Measurements from ENCODE around the gene CPLANE2. TPM values are rescaled to one million over a fixed set of nuclear protein-coding genes. Genes with fewer than 3 reads are reported as not detected.

CPLANE2 gene
- total RNA-seq, 2 experiments from 2014 or later: 11.6 to 15.4 TPM

GRCh38 chr1:16210581-16210980 lies 26.4 kb downstream of the CPLANE2 start:
- no TSS peak for BruUV-seq (replicated peaks)
- POLR2A ChIA-PET: no interaction called here
- no peak for TF ChIP-seq CTCF (conservative IDR thresholded peaks at IDR 0.05; ENCODE audit: low read length)
- TF ChIP-seq EZH2phosphoT487 (IDR thresholded peaks at IDR 0.05; ENCODE audit: borderline replicate concordance, low read depth, low read length): no peak

GRCh38 chr1:16209847-16210407 lies 27.1 kb downstream of the CPLANE2 start:
- H3K36me3 ChIP-seq (ENCODE audit: insufficient read depth, low read length): no peaks in the 10 kb centered on the region
- intact Hi-C loops (cut with micrococcal nuclease; ENCODE audit: unreplicated experiment): loop anchor here (5.0 kb wide), 2 partner anchors 157 to 697 kb away; partner anchors contain the start of gene SZRD1
- no TSS peak for BruUV-seq (replicated peaks)
- ChIA-PET CTCF (ENCODE audit: unreplicated experiment) (no interaction called here), POLR2A (no interaction called here)
- no peak overlapping the region for H2AFZ ChIP-seq (ENCODE audit: low read length)
- peaks cover 6% of the 10 kb centered on the region for H3K4me1 ChIP-seq (ENCODE audit: insufficient read depth, low read length, poor library complexity, severe bottlenecking)
- TF ChIP-seq CTCF (conservative IDR thresholded peaks at IDR 0.05; ENCODE audit: low read length): no peak
- TF ChIP-seq EZH2phosphoT487 (IDR thresholded peaks at IDR 0.05; ENCODE audit: borderline replicate concordance, low read depth, low read length): no peak
- no peaks in the 10 kb centered on the region for H4K20me1 ChIP-seq (ENCODE audit: insufficient read depth, low read length)
- H3K9me3 ChIP-seq (ENCODE audit: low read length): no peaks in the 10 kb centered on the region
- H3K4me3 ChIP-seq (ENCODE audit: low read depth, low read length, poor library complexity, severe bottlenecking): no peak overlapping the region
- H3K4me2 ChIP-seq (ENCODE audit: low read length): no peak overlapping the region
- DNase-seq (ENCODE audit: low spot score): no peak
- no peaks in the 10 kb centered on the region for H3K9me2 ChIP-seq (ENCODE audit: insufficient read depth, low read length)
- no peaks in the 10 kb centered on the region for H3K79me2 ChIP-seq (ENCODE audit: insufficient read depth, low read depth, low read length)
- no peak overlapping the region for H3K27ac ChIP-seq (ENCODE audit: low read depth, low read length, poor library complexity, severe bottlenecking)

More at GRCh38 chr1:16210581-16210980, 26.4 kb downstream of the CPLANE2 start:
- Histone ChIP-seq H3K9me3 (ENCODE audit: low read length) (no peaks in the 10 kb centered on the region), H3K27ac (ENCODE audit: low read depth, low read length, poor library complexity, severe bottlenecking) (no peak overlapping the region), H3K4me1 (ENCODE audit: insufficient read depth, low read length, poor library complexity, severe bottlenecking) (peaks cover 6% of the 10 kb centered on the region), H4K20me1 (ENCODE audit: insufficient read depth, low read length) (no peaks in the 10 kb centered on the region), H3K79me2 (ENCODE audit: insufficient read depth, low read depth, low read length) (no peaks in the 10 kb centered on the region), H3K4me2 (ENCODE audit: low read length) (no peak overlapping the region), H3K9me2 (ENCODE audit: insufficient read depth, low read length) (no peaks in the 10 kb centered on the region), H3K4me3 (ENCODE audit: low read depth, low read length, poor library complexity, severe bottlenecking) (no peak overlapping the region), H3K36me3 (ENCODE audit: insufficient read depth, low read length) (no peaks in the 10 kb centered on the region), H2AFZ (ENCODE audit: low read length) (no peak overlapping the region)
- intact Hi-C loops (cut with micrococcal nuclease; ENCODE audit: unreplicated experiment): no loop called here
- DNase-seq (ENCODE audit: low spot score): no peak
- CTCF ChIA-PET (ENCODE audit: unreplicated experiment): no interaction called here

- no peak overlapping the region for H2AFZ ChIP-seq (ENCODE audit: low read length)
- no peaks in the 10 kb centered on the region for H3K36me3 ChIP-seq (ENCODE audit: insufficient read depth, low read length)
- H3K4me2 ChIP-seq (ENCODE audit: low read length): no peak overlapping the region
- H3K9me3 ChIP-seq (ENCODE audit: low read length): no peaks in the 10 kb centered on the region
- TF ChIP-seq CTCF (conservative IDR thresholded peaks at IDR 0.05; ENCODE audit: low read length) (no peak), EZH2phosphoT487 (IDR thresholded peaks at IDR 0.05; ENCODE audit: borderline replicate concordance, low read depth, low read length) (no peak)
- no peak overlapping the region for H3K4me3 ChIP-seq (ENCODE audit: low read depth, low read length, poor library complexity, severe bottlenecking)
- no peak overlapping the region for H3K27ac ChIP-seq (ENCODE audit: low read depth, low read length, poor library complexity, severe bottlenecking)
- peaks cover 6% of the 10 kb centered on the region for H3K4me1 ChIP-seq (ENCODE audit: insufficient read depth, low read length, poor library complexity, severe bottlenecking)
- H3K79me2 ChIP-seq (ENCODE audit: insufficient read depth, low read depth, low read length): no peaks in the 10 kb centered on the region
- H4K20me1 ChIP-seq (ENCODE audit: insufficient read depth, low read length): no peaks in the 10 kb centered on the region
- ChIA-PET CTCF (ENCODE audit: unreplicated experiment) (no interaction called here), POLR2A (no interaction called here)
- DNase-seq (ENCODE audit: low spot score): no peak
- intact Hi-C loops (cut with micrococcal nuclease; ENCODE audit: unreplicated experiment): loop anchor here (5.0 kb wide), 2 partner anchors 158 to 698 kb away; partner anchors contain the start of gene SZRD1
- no peaks in the 10 kb centered on the region for H3K9me2 ChIP-seq (ENCODE audit: insufficient read depth, low read length)
- BruUV-seq (replicated peaks): no TSS peak
Observed at GRCh38 chr1:16209132-16209846, 27.7 kb downstream of the CPLANE2 start.

Data from OCI-LY7 (cell line).